Measurements from ENCODE around the gene PILRA. TPM values are rescaled to one million over a fixed set of nuclear protein-coding genes. Genes with fewer than 3 reads are reported as not detected.

PILRA gene
- total and polyA plus RNA-seq, 2 of the 13 experiments (the other 11 are each of a cell fraction or from before 2014, with no cell fraction given), result 0.13 to 1.3 TPM

- TF ChIP-seq ZBTB33 (CRISPR knock-in tag; IDR thresholded peaks at IDR 0.05), result peak; percentile 29
- TF ChIP-seq ZNF607 (CRISPR knock-in tag; IDR thresholded peaks at IDR 0.05; ENCODE audit: borderline replicate concordance), result no peak
- no peak for TF ChIP-seq ATM (IDR thresholded peaks at IDR 0.05; ENCODE audit: borderline replicate concordance)
- no peak for TF ChIP-seq SRSF1 (optimal IDR thresholded peaks at IDR 0.05; ENCODE audit: low read depth, low read length)
- TF ChIP-seq DDIT3 (CRISPR knock-in tag; IDR thresholded peaks at IDR 0.05), result no peak
- TF ChIP-seq ASH2L (IDR thresholded peaks at IDR 0.05; ENCODE audit: insufficient read length, low read depth, low read length), result no peak
- TF ChIP-seq RBM22 (optimal IDR thresholded peaks at IDR 0.05; ENCODE audit: low read length), result peak; percentile 31
- TF ChIP-seq IRX3 (CRISPR knock-in tag; IDR thresholded peaks at IDR 0.05; ENCODE audit: borderline replicate concordance, low read depth), result no peak
- TF ChIP-seq HHEX (CRISPR knock-in tag; IDR thresholded peaks at IDR 0.05), result no peak
- TF ChIP-seq NRL (CRISPR knock-in tag; IDR thresholded peaks at IDR 0.05; ENCODE audit: borderline replicate concordance), result no peak
- TF ChIP-seq ETV5 (CRISPR knock-in tag; IDR thresholded peaks at IDR 0.05; ENCODE audit: borderline replicate concordance), result no peak
- no peak for TF ChIP-seq ZNF251 (CRISPR knock-in tag; IDR thresholded peaks at IDR 0.05)
- TF ChIP-seq RNF219 (CRISPR knock-in tag; IDR thresholded peaks at IDR 0.05), result no peak
- TF ChIP-seq POLR2AphosphoS2 (IDR thresholded peaks at IDR 0.05; ENCODE audit: low read depth, low read length), result no peak
- TF ChIP-seq REL (CRISPR knock-in tag; conservative IDR thresholded peaks at IDR 0.05), result no peak
- no peak for TF ChIP-seq ZBTB34 (CRISPR knock-in tag; IDR thresholded peaks at IDR 0.05)
- no peak for TF ChIP-seq ZNF256 (CRISPR knock-in tag; conservative IDR thresholded peaks at IDR 0.05)
- no peak for TF ChIP-seq NFKB2 (CRISPR knock-in tag; IDR thresholded peaks at IDR 0.05; ENCODE audit: borderline replicate concordance)
- TF ChIP-seq HOXA7 (CRISPR knock-in tag; IDR thresholded peaks at IDR 0.05), result no peak
- no peak for TF ChIP-seq KMT2B (CRISPR knock-in tag; IDR thresholded peaks at IDR 0.05)
- TF ChIP-seq ZNF614 (CRISPR knock-in tag; IDR thresholded peaks at IDR 0.05; ENCODE audit: borderline replicate concordance), result no peak
- TF ChIP-seq HNF1B (CRISPR knock-in tag; IDR thresholded peaks at IDR 0.05), result 0 out of 2 replicates have a peak, but pooled peaks have one; percentile 40
These were observed 61.2 kb downstream of the PILRA start (continued) for GRCh38 chr7:100434297-100435144.

Measured in HepG2 (cell line).